A549 (cell line): ENCODE data around the gene RUNX1.
A peak's percentile ranks its signal among the peaks of the same experiment; 100 is the strongest.

Experiments used
- HEYL ChIP-seq: fragments of 250-450 bp; sonication (Bioruptor Pico); IDR thresholded peaks from 2 replicates; pipeline ENCODE4 v1.8.0; 2021; ENCODE audit warnings: mild to moderate bottlenecking, moderate library complexity
- SREBF2 ChIP-seq: fragments of 450-650 bp; IDR thresholded peaks from 2 replicates; pipeline ENCODE4 v1.6.1; 2014; ENCODE audit warnings: mild to moderate bottlenecking, moderate library complexity
- TF ChIP-seq, protein P1 (sequence below): fragments of >200 bp; sonication (Bioruptor Twin); formaldehyde crosslinking; IDR thresholded peaks from 3 replicates; pipeline ENCODE4 v1.5.1; 2016
- TF ChIP-seq, protein P2 (sequence below): fragments of 450-650 bp; IDR thresholded peaks from 2 replicates; pipeline ENCODE4 v1.6.1; 2014; ENCODE audit warnings: antibody characterized with exemption

DNA sequence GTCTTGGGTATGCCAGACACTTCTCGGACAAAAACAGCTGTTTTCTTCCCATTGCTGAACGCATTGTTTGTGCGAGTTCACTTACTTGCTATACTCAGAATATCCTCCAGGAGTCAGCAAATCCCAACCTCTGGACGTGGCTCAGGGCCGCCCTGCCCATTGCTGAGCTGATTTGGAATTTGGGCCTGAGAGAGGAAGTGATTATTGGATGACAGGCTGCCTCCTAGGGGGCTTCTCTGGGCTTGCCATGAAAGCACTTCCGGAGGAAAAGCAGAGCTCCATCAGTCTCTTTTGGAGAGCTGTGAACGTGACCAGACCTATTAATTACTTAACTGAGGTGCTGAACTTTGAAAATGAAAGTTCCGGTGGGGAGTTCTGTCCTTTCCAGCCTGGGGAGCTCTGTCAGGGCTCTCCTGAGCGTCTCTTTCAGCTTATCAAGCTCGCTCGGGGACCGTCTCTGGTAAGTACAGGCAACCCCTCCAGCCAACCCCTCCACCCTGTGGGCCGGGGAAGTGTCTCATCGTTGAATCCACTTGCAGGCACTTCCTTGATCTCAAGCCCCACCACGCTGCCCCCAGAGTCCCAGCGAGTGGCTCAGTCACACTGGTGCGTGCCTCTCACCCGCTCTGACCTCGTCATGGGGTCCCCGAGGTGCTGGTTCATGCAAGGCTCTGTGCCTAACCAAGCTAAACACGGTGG lies 303.4 kb downstream of the RUNX1 start:
- TF ChIP-seq, protein P1, sequence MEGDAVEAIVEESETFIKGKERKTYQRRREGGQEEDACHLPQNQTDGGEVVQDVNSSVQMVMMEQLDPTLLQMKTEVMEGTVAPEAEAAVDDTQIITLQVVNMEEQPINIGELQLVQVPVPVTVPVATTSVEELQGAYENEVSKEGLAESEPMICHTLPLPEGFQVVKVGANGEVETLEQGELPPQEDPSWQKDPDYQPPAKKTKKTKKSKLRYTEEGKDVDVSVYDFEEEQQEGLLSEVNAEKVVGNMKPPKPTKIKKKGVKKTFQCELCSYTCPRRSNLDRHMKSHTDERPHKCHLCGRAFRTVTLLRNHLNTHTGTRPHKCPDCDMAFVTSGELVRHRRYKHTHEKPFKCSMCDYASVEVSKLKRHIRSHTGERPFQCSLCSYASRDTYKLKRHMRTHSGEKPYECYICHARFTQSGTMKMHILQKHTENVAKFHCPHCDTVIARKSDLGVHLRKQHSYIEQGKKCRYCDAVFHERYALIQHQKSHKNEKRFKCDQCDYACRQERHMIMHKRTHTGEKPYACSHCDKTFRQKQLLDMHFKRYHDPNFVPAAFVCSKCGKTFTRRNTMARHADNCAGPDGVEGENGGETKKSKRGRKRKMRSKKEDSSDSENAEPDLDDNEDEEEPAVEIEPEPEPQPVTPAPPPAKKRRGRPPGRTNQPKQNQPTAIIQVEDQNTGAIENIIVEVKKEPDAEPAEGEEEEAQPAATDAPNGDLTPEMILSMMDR = peak; percentile 72
- TF ChIP-seq, protein P2, sequence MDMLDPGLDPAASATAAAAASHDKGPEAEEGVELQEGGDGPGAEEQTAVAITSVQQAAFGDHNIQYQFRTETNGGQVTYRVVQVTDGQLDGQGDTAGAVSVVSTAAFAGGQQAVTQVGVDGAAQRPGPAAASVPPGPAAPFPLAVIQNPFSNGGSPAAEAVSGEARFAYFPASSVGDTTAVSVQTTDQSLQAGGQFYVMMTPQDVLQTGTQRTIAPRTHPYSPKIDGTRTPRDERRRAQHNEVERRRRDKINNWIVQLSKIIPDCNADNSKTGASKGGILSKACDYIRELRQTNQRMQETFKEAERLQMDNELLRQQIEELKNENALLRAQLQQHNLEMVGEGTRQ = no peak
- TF ChIP-seq HEYL (no peak), SREBF2 (no peak)
